ENCODE results near the gene ACTL8.
"Not testable (repeated sequence)": the region's sequence is repeated elsewhere in the genome, so short reads cannot be mapped to it uniquely, and the experiment has no call there.

The ACTL8 gene

DNA sequence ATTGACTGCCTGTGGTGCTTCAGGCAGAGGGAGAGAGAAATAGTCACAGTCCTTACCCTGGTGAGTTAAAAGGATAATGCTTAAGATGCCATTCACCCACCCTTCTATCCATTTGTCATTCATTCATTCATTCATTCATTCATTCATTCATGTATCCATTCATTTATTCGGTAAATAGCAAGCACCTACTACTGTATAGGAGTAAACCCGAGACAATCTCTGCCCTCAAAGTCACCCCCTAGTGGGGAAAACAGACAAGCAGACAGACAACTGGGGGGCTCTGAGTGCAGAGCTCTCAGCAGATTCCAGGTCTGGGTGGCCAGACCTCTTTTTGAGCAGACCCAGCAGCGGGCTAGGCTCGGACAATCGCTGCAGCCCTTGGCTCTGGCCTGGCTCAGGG lies 14.1 kb upstream of the ACTL8 start:
- no peak overlapping the region for H3K4me3 ChIP-seq (ENCODE audit: control insufficient read depth, low read depth, low read length)
- DNase-seq (ENCODE audit: low read depth) = no peak
- TF ChIP-seq, protein P1, sequence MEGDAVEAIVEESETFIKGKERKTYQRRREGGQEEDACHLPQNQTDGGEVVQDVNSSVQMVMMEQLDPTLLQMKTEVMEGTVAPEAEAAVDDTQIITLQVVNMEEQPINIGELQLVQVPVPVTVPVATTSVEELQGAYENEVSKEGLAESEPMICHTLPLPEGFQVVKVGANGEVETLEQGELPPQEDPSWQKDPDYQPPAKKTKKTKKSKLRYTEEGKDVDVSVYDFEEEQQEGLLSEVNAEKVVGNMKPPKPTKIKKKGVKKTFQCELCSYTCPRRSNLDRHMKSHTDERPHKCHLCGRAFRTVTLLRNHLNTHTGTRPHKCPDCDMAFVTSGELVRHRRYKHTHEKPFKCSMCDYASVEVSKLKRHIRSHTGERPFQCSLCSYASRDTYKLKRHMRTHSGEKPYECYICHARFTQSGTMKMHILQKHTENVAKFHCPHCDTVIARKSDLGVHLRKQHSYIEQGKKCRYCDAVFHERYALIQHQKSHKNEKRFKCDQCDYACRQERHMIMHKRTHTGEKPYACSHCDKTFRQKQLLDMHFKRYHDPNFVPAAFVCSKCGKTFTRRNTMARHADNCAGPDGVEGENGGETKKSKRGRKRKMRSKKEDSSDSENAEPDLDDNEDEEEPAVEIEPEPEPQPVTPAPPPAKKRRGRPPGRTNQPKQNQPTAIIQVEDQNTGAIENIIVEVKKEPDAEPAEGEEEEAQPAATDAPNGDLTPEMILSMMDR (IDR thresholded peaks at IDR 0.05; ENCODE audit: control insufficient read depth, insufficient read depth, low read depth, low read length, missing control alignments) = no peak

DNA sequence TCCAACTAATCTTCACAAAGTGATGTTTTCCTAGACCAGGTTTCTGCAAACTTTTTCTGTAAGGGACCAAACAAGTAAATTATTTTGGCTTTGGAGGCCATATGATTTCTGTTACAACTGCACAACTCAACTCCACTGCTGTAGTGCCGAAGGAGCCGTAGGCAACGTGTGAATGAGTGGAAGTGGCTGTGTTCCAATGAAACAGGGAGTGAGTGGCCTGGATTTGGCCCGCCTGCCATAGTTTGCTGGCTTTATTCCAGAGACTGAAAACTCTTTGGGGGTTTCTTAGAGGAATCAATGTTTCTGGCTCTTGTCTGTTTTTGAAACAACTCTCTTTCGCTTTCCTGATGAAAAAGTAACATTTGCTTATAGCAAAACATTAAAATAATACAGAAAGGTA lies 12.6 kb upstream of the ACTL8 start:
- DNase-seq (ENCODE audit: low read depth) = no peak
- no peak overlapping the region for H3K4me3 ChIP-seq (ENCODE audit: control insufficient read depth, low read depth, low read length)
- TF ChIP-seq, protein P1 (IDR thresholded peaks at IDR 0.05; ENCODE audit: control insufficient read depth, insufficient read depth, low read depth, low read length, missing control alignments) = no peak

DNA sequence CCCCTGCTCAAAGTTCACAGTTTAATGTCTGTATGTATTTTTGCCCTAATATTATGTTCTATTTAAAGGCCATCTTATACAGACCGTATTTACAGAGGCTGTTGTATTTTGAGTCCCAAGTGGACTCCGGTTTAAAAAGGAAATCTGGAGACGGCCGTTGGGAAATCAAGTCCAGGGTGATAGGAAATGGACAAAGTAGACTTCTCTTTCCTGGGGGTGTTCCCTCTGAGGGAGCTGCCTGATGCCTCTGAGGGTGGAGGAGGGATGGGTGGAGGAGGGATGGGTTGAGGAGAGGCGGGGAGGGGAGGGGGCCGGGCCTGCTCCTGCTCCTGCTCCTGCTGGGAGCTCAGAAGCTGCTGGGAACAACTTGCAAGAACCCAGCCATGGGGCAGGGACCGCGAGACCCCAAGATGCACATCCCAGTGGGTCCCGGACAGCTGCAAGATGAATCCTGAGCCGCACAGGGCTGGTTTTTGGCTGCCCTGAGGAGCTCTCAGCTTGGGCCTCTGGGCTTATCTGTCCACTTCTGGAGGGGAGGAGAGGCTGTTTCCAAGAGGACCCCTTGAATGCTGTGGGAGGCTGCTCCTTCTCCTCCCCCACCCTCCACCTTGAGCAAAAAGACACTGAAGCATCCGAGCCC lies 12.0 kb upstream of the ACTL8 start:
- TF ChIP-seq, protein P1 (IDR thresholded peaks at IDR 0.05; ENCODE audit: control insufficient read depth, insufficient read depth, low read depth, low read length, missing control alignments) = no peak
- H3K4me3 ChIP-seq (ENCODE audit: control insufficient read depth, low read depth, low read length) = no peak overlapping the region
- DNase-seq (ENCODE audit: low read depth) = no peak

DNA sequence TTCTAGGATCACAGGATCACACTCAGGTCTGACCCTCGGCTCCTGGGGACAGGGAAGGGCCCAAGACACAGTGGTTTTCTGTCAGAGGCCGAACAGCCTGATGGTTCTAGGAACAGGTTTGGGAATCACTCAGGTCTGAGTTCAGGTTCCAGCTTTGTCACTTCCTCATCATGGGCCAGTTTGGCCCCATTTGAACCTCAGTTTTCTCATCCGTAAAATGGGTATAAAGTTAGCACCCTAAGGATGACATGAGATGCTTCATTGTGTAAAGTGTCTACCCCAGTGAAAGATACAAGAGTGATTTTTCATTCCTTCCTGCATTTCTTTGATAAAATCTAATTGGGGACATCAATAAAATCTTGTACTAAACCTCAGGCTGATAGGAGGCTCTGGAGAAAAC lies 11.2 kb upstream of the ACTL8 start:
- DNase-seq (ENCODE audit: low read depth) = no peak
- TF ChIP-seq, protein P1 (IDR thresholded peaks at IDR 0.05; ENCODE audit: control insufficient read depth, insufficient read depth, low read depth, low read length, missing control alignments) = no peak
- H3K4me3 ChIP-seq (ENCODE audit: control insufficient read depth, low read depth, low read length) = no peak overlapping the region

- no peak overlapping the region for H3K4me3 ChIP-seq (ENCODE audit: control insufficient read depth, low read depth, low read length)
- TF ChIP-seq, protein P1 (IDR thresholded peaks at IDR 0.05; ENCODE audit: control insufficient read depth, insufficient read depth, low read depth, low read length, missing control alignments) = no peak
- DNase-seq (ENCODE audit: low read depth) = no peak
These were observed 10.3 kb upstream of the ACTL8 start for GRCh38 chr1:17744666-17745478.

GRCh38 chr1:17745479-17745955 lies 9.6 kb upstream of the ACTL8 start:
- no peak overlapping the region for H3K4me3 ChIP-seq (ENCODE audit: control insufficient read depth, low read depth, low read length)
- TF ChIP-seq, protein P1 (IDR thresholded peaks at IDR 0.05; ENCODE audit: control insufficient read depth, insufficient read depth, low read depth, low read length, missing control alignments) = no peak
- no peak for DNase-seq (ENCODE audit: low read depth)

GRCh38 chr1:17746281-17746680 lies 8.9 kb upstream of the ACTL8 start:
- not testable (repeated sequence) for H3K4me3 ChIP-seq (ENCODE audit: control insufficient read depth, low read depth, low read length); DNase-seq (ENCODE audit: low read depth)

Data from AG09309 (cell line).